Endodermal cell (in vitro differentiated cells): ENCODE results near the gene KRT7. TPM values are rescaled to one million over a fixed set of nuclear protein-coding genes. Genes with fewer than 3 reads are reported as not detected.

Experiments used
- DNase-seq: peaks from one replicate; pipeline ENCODE4 v3.0.0-alpha.2; 2017
- H3K27ac ChIP-seq: 2 replicates; pipeline ENCODE4 v1.5.1; 2013; ENCODE audit warnings: mild to moderate bottlenecking, low read depth, low read length, moderate library complexity
- H3K27me3 ChIP-seq: 2 replicates; pipeline ENCODE4 v1.6.1; 2013; ENCODE audit warnings: mild to moderate bottlenecking, low read length, moderate library complexity; ENCODE audit not compliant: insufficient read depth, control insufficient read depth, poor library complexity, severe bottlenecking
- H3K36me3 ChIP-seq: 2 replicates; pipeline ENCODE4 v1.7.0; 2013; ENCODE audit warnings: mild to moderate bottlenecking, low read length, moderate library complexity; ENCODE audit not compliant: control insufficient read depth, insufficient read depth
- H3K4me1 ChIP-seq: one replicate; pipeline ENCODE4 v1.7.0; 2013; ENCODE audit warnings: low read length; ENCODE audit not compliant: control insufficient read depth, insufficient read depth
- H3K4me3 ChIP-seq: 2 replicates; pipeline ENCODE4 v1.5.1; 2013; ENCODE audit warnings: mild to moderate bottlenecking, low read length, moderate library complexity
- H3K9ac ChIP-seq: 2 replicates; pipeline ENCODE4 v1.6.1; 2013; ENCODE audit warnings: mild to moderate bottlenecking, low read length, moderate library complexity; ENCODE audit not compliant: poor library complexity, severe bottlenecking; ENCODE audit errors: extremely low read depth
- H3K9me3 ChIP-seq: 2 replicates; pipeline ENCODE4 v1.6.1; 2013; ENCODE audit warnings: mild to moderate bottlenecking, low read length, moderate library complexity; ENCODE audit not compliant: control insufficient read depth
- H3K27ac Mint-ChIP-seq: 2 replicates; pipeline ENCODE4 v1.8.0; 2020; ENCODE audit warnings: mixed read lengths
- H3K27me3 Mint-ChIP-seq: 2 replicates; pipeline ENCODE4 v1.8.0; 2021; ENCODE audit warnings: mild to moderate bottlenecking, mixed read lengths; ENCODE audit not compliant: insufficient read depth
- H3K36me3 Mint-ChIP-seq: 2 replicates; pipeline ENCODE4 v1.8.0; 2020; ENCODE audit warnings: low read depth, mixed read lengths
- H3K4me1 Mint-ChIP-seq: 2 replicates; pipeline ENCODE4 v1.8.0; 2020; ENCODE audit warnings: mixed read lengths
- H3K4me3 Mint-ChIP-seq: 2 replicates; pipeline ENCODE4 v1.8.0; 2020; ENCODE audit warnings: mild to moderate bottlenecking, moderate library complexity, mixed read lengths
- H3K9me3 Mint-ChIP-seq: 2 replicates; pipeline ENCODE4 v1.8.0; 2020; ENCODE audit warnings: mild to moderate bottlenecking, mixed read lengths
- WGBS, 2 experiments: methylation state at CpG; one replicate each; pipeline versions ENCODE4 v1.1.5 to v1.1.7; 2013; ENCODE audit warnings: missing lambda C conversion rate in 2 of 2, mixed read lengths in 1 of 2; ENCODE audit not compliant: insufficient coverage in 1 of 2, insufficient read length in 1 of 2; 5-methylcytosine and 5-hydroxymethylcytosine counted together
- total RNA-seq, 2 donors: library from RNA; stranded (reverse); fragmentation: NEBNext Ultra II Directional in 1 of 2; extraction: Animal tissue kit (Norgen Biotek cat#: 25700) in 1 of 2; gene quantifications; 2 replicates in 1 of 2; 3 replicates in 1 of 2; pipeline ENCODE4 v1.2.1, GENCODE V29; 2021
- TF ChIP-seq, protein P1 (sequence below): fragments of 200-600 bp; sonication (generic); conservative IDR thresholded peaks from 2 replicates; pipeline ENCODE4 v1.5.0; 2021; ENCODE audit warnings: antibody characterized with exemption, mild to moderate bottlenecking

The KRT7 gene
- total RNA-seq, 2 donors from 2014 or later, result 1.5 TPM; not detected in 1

DNA sequence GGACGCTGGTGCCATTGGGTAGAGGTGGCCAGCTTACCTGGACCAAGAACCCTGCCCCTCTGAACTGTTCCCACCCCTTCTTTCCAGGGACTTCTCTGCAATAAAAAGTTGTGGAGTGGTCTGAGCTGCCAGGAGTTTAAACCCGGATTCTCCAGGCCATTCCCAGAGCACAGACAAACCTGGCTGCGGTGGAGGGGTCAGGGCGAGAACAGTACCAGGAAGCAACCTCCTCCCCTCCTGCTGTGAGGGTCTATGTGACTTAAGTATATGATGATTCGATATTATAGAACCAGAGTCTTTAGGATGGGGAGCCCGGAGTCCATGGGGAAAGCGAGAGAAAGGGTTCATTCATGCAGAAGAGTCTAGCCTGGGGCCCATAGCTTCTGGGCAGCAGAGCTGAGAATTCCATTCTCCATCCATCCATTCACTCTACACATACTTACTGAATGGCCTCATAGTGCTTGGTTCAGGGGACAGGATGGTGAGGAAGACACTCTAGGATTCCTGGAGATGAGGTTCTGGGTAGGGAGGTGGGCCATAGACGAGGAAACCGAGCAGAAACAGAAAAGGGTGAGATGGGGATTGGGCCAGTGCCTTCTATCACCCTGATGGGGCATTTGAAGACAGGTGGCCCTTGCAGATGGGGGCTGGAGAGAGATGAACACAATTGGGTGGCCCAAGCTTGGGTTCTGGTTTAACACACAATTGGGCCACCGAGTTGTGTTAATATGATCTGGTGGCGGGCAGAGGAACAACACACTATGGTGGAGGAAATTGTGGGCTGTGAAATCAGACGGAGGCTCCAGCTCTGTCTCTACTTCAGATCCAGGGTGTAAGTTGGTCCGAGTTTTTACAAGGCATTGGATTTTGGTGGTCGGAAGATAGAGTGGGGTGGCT is 46.6 kb downstream of the KRT7 start:
- peaks cover 5% of the 10 kb centered on the region for H3K4me1 Mint-ChIP-seq
- H3K9me3 Mint-ChIP-seq, result no peaks in the 10 kb centered on the region
- H3K27me3 ChIP-seq, result peaks cover 24% of the 10 kb centered on the region
- no peak overlapping the region for H3K27ac Mint-ChIP-seq
- H3K36me3 Mint-ChIP-seq, result no peaks in the 10 kb centered on the region
- TF ChIP-seq, protein P1, sequence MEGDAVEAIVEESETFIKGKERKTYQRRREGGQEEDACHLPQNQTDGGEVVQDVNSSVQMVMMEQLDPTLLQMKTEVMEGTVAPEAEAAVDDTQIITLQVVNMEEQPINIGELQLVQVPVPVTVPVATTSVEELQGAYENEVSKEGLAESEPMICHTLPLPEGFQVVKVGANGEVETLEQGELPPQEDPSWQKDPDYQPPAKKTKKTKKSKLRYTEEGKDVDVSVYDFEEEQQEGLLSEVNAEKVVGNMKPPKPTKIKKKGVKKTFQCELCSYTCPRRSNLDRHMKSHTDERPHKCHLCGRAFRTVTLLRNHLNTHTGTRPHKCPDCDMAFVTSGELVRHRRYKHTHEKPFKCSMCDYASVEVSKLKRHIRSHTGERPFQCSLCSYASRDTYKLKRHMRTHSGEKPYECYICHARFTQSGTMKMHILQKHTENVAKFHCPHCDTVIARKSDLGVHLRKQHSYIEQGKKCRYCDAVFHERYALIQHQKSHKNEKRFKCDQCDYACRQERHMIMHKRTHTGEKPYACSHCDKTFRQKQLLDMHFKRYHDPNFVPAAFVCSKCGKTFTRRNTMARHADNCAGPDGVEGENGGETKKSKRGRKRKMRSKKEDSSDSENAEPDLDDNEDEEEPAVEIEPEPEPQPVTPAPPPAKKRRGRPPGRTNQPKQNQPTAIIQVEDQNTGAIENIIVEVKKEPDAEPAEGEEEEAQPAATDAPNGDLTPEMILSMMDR, result no peak
- no peaks in the 10 kb centered on the region for H3K4me1 ChIP-seq
- 93 to 94% methylated on average over 3 to 14 of the region's 14 CpGs for WGBS, 2 experiments
- H3K9me3 ChIP-seq, result no peaks in the 10 kb centered on the region
- H3K27me3 Mint-ChIP-seq, result peaks cover 43% of the 10 kb centered on the region
- peak; percentile 36 for DNase-seq
- no peak overlapping the region for H3K27ac ChIP-seq
- no peaks in the 10 kb centered on the region for H3K36me3 ChIP-seq
- no peak overlapping the region for H3K9ac ChIP-seq
- H3K4me3 Mint-ChIP-seq, result no peak overlapping the region
- H3K4me3 ChIP-seq, result no peak overlapping the region

DNA sequence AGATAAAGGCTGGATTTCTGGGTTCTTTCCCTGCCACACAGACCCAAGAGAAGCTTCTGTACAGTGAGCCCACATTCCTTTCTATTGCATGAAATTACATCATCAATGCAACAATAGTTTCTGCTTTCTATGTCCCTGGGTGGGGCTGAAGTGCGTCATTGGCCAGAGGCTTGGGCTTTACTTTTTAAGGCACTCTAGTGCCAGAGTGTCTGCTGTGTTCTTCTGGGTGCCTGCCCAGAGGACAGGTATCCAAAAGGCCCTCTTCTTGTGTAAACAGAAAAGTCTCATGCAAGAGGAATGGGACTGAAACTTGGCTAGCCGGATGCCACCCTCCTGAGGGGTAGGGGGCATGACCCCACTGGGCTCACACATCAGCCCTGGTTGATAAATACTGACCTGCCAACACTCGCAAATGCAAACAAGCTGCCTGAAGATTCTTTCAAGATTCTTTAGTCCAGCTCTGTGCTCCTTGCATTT is 47.3 kb downstream of the KRT7 start:
- H3K36me3 Mint-ChIP-seq, result no peaks in the 10 kb centered on the region
- Histone ChIP-seq H3K4me3 (no peak overlapping the region), H3K36me3 (no peaks in the 10 kb centered on the region), H3K27me3 (peaks cover 24% of the 10 kb centered on the region), H3K9me3 (no peaks in the 10 kb centered on the region), H3K9ac (no peak overlapping the region), H3K4me1 (no peaks in the 10 kb centered on the region), H3K27ac (no peak overlapping the region)
- no peak overlapping the region for H3K27ac Mint-ChIP-seq
- peaks cover 5% of the 10 kb centered on the region for H3K4me1 Mint-ChIP-seq
- H3K9me3 Mint-ChIP-seq, result no peaks in the 10 kb centered on the region
- H3K4me3 Mint-ChIP-seq, result no peak overlapping the region
- WGBS, 2 experiments, result 83 to 88% methylated on average over 3 of the region's 3 CpGs
- TF ChIP-seq, protein P1, result no peak
- H3K27me3 Mint-ChIP-seq, result peaks cover 39% of the 10 kb centered on the region
- DNase-seq, result peak; percentile 38

DNA sequence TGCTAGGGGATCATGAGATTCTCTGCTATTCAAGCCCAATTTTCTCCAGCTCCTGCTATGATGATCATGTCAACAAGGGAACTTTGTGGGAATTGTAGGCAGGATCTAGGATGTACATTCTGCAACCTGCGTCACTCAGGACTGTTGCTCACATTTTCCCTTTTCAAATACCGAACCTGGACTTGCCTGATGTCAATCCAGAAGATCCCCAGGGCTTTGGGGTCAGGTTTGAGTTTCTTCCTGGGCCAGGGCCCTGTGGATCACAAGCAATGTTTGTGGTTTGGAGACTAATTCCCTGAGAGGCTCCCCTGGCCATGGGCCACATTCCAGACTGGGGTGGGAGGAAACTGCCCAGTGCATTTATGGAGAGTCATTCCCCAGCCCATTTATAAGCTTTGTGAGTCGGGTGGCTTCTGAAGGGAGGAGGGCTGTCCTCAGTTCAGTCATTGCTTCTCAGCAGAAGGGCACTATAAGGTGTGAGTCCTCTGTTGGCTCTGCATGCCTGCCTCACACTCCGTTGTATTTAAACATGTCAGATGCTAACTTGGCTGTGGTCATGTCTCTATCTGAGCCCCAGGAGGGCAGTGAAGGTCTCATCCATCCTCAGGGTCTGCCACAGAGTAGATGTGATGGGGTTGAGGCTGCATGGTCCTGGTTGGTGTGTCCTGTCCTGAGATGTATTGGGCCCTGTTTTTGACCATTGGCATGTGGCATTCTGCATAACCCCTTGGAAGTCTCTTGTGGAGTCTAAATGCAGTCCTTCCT is 47.9 kb downstream of the KRT7 start:
- Histone ChIP-seq H3K9ac (no peak overlapping the region), H3K27ac (no peak overlapping the region), H3K4me3 (no peak overlapping the region), H3K27me3 (peaks cover 24% of the 10 kb centered on the region), H3K4me1 (no peaks in the 10 kb centered on the region), H3K9me3 (no peaks in the 10 kb centered on the region), H3K36me3 (no peaks in the 10 kb centered on the region)
- no peaks in the 10 kb centered on the region for H3K36me3 Mint-ChIP-seq
- WGBS, 2 experiments, result 80 to 88% methylated on average over 3 to 4 of the region's 4 CpGs
- no peak overlapping the region for H3K27ac Mint-ChIP-seq
- H3K4me1 Mint-ChIP-seq, result peaks cover 5% of the 10 kb centered on the region
- TF ChIP-seq, protein P1, result no peak
- no peak overlapping the region for H3K4me3 Mint-ChIP-seq
- no peaks in the 10 kb centered on the region for H3K9me3 Mint-ChIP-seq
- peaks cover 39% of the 10 kb centered on the region for H3K27me3 Mint-ChIP-seq
- peak; percentile 35 for DNase-seq
